Midbrain (tissue), 1 donor: ENCODE results near the gene RRP1.

Source experiments
- DNase-seq: peaks from one replicate; lab custom pipeline; 2025; lab: John Stamatoyannopoulos, UW

The RRP1 gene

GRCh38 chr21:43758811-43759210 is 30.6 kb upstream of the RRP1 start:
- DNase-seq: no peak

GRCh38 chr21:43759651-43760050 is 29.7 kb upstream of the RRP1 start:
- DNase-seq: no peak

DNA sequence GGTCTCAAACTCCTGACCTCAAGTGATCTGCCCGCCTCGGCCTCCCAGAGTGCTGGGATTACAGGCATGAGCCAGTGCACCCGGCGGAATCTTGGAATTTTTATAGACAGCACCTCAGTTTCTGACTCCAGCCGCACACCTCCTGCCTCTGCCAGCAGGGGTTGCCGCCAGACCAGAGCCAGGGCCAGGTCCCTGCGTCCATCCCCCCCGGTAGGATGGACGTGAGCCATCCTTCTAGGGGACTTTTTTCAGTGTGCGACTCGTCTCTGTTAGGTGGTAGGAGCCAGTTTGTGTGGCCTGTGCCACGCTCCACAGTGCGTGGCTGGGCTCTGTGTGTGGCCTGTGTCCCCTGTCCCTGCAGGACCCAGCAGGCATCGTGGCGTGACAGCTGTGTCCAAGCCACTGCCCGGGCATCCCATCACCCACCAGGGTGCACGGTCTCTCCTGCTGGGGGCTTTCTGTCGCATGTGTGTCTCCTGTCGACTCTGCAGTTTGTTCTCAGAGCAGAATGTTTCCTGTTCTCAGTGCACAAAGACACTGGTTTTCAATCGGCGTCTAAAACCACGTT is 28.9 kb upstream of the RRP1 start:
- no peak for DNase-seq

DNA sequence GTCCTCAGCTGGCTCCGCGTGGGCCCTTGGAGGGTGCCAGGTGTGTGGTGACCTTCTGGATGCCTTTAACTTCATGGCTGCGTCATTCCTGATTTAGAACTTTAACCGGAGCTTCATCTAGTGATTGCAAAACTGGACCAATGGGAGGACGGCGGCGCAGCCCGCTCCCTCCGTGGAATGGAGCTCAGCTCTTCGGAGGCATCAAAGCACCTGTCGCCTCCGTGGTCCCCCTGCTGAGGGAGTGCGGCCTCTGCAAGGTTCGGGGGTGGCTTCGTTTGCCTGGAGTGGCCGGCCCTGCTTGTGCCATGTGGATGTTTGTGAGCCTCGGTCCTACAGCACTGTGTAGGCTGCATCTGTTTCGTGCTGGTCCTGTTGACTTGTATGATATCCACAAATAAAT is 27.5 kb upstream of the RRP1 start:
- no peak for DNase-seq

- no peak for DNase-seq
Observed at GRCh38 chr21:43762303-43763128, 26.9 kb upstream of the RRP1 start.

DNA sequence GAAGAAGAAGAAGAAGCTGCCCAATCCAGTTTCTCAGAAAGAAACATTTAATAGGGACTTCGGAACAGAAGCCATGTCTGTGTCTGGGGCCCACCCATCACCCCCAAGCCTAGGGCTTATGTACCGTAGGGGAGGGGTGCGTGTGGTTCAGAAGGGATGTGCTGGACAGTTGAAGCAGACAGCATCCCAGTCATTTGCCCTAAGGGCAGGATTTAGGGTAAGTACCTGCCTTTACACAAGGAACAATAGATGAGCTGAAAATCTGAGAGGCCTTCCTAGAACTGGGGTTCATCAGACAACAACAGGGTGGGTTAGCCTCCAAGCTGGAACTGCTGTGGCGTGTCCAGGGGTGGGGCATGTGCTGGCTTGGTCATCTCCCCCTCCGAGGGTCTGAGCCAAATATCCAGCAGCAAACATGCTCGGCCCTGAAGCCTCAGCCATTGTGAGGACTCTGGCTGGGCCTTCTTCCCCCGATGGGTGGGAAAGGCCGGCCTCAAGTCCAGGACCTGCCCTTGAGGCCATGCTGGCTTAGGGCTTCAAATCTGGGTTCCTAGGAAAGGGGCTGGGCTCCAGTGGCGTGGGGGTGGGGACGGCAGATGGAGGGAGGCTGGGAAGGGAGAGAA is 25.4 kb upstream of the RRP1 start:
- DNase-seq: no peak

GRCh38 chr21:43764576-43765495 is 24.5 kb upstream of the RRP1 start:
- DNase-seq: no peak

DNA sequence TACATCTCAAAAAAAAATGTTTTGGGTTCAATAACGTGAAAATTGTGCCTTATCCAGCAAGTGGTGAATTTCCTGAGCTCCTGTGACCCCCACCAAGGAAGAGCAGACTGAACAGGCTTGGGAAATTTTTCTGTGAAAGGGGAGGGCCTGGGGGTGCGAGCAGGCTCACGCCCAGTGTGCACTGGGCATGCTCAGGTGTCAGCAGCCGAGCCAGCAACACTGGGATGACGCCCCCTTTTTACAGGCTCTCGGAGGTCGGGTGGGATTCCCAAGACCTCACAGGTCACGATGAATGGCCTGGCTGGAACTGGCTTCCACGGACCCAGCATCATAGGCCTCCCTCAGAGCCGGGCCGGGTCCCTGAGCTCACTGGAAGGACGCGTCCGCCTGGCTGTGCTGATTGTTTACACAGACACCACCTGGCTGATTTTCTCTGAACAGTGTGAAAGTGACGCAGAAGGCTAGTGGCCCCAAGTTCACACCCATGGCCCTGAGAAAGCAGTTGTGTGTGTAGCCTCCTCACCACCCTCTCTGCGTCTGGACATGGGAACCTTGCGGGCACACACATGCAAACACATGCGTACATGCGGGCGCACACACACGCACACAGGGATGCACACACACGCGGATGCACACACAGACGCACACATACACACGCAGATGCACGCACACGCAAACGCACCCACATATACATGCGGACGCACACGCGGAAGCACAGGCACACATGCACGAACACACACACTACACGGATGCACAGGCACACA is 22.5 kb upstream of the RRP1 start:
- no peak for DNase-seq

GRCh38 chr21:43767498-43767983 is 21.8 kb upstream of the RRP1 start:
- DNase-seq: no peak

DNA sequence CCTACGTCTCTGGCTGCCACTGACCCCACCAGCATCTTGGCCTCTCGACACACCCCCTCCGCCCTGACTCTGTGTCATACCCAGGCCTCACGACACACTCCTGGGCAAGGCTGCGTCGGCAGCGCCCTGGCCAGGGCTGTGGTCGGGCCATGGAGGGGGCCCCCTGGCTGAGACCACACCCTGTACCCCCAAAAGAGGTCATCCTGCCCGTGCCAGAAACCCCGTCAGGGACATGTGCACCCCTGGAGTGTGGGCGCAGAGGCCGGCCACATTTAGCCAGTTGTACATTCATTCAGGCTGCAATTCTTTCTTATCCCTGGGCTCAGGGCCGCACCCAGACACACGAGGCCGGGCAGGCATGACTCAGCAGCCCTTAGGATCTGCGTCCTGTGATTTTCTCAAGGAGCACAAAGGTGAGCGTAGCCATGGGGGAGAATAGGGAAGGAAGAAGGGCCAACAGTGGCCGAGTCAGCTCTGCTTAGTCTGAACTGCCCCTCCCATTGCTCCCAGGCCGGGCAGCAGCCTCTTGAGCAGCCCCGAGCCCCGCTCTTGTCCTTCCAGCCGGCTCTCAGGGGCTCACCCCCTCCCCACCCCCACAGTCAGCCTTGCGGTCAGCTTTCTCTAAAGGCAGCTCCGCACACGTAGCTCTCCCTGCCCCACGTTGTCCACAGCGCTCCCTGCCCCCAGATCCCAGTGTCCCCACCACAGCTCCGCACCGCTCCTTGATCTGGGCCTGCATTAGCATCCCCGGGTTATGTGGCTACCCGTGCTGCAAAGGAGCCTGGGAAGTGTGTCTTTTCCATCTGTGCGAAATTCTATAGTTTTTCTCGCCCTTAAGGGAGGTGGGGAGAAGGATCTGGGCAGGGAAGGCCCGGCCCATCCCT is 21.2 kb upstream of the RRP1 start:
- DNase-seq: no peak

DNA sequence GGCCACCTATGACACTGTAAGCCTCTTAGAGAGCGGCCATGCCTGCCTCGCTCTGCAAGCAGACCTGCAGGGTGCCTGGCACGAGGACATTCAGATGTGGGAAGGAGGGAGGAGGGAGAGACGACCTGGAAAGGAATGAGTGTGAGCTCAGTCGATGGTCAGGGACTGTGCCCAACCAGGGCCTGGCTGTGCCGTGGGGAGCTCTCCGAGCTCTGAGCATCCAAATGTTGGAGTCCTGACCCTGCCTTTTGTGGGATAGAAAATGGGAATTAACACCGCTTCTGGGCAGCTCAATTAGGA is 20.6 kb upstream of the RRP1 start:
- no peak for DNase-seq

GRCh38 chr21:43769325-43769958 is 19.9 kb upstream of the RRP1 start:
- no peak for DNase-seq

DNA sequence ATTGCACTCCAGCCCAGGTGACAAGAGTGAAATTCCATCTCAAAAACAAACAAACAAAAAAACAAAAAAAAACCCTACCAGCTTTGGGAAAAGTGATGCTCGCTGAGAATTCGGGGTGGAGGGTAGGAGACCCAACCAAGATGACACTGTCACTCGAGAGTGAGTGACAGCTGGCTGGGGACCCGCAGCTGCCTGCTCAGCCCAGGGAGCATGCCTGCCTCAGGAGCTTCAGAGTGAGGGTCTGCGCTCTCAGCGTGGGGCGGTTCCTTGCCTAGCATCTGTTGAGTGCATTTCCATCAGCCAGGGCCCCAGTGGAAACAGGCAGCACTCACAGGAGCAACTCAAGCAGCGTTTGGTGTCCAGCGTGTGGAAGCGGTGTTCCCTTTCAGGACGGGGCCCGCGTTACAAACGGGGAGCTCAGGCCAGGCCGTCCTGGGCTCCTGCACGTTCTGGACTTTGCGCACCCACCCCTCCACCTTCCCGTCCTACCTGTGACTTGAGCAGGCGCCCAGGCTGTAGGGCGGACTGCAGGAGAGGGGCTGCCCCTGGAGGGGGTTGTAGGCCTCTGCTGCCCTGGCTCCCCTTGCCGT is 19.2 kb upstream of the RRP1 start:
- DNase-seq: no peak

DNA sequence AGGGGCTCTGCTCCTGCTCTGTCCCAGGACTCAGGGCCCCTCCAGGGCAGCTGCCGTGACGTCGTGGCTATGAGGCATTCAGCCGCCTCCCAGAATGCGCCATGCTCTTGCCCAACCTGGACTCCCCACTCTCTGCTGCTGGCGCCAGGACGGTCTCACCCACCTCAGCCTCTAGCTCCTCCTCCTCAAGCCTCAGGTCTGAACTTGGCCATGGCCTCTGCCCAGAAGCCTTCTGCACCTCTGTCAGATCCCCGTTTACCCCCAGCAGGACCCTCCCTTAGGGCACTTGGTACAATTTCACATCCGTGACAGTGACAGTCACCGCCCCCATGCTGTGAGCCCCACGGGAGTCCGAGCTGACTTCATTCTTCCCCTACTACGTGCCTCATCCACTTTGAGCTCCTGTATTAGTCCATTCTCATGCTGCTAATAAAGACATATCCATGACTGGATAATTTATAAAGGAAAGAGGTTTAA is 18.1 kb upstream of the RRP1 start:
- no peak for DNase-seq

DNA sequence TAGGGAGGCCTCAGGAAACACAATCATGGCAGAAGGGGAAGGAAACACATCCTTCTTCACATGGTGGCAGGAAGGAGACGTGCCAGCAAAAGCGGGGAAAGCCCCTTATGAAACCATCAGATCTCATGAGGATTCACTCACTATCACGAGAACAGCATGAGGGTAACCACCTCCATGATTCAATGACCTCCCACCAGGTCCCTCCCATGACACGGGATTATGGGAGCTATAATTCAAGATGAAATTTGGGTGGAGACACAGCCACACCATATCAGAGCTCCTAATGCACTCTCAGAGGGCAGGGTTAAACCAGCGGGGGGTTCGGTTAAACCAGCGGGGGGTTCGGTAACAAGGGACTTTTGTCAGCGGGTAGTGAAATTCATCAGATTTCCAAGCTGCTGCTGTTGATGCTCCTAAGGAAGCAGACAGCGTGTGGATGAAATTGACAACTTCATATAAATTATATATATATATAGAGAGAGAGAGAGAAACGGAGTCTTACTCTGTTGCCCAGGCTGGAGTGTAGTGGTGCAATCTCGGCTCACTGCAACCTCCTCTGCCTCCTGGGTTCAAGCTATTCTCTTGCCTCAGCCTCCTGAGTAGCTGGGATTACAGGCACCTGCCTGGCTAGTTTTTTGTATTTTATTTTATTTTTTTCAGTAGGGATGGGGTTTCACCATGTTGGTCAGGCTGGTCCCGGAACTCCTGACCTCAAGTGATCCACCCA is 17.5 kb upstream of the RRP1 start:
- DNase-seq: no peak

- DNase-seq: no peak
Observed at GRCh38 chr21:43772425-43772821, 17.0 kb upstream of the RRP1 start.

DNA sequence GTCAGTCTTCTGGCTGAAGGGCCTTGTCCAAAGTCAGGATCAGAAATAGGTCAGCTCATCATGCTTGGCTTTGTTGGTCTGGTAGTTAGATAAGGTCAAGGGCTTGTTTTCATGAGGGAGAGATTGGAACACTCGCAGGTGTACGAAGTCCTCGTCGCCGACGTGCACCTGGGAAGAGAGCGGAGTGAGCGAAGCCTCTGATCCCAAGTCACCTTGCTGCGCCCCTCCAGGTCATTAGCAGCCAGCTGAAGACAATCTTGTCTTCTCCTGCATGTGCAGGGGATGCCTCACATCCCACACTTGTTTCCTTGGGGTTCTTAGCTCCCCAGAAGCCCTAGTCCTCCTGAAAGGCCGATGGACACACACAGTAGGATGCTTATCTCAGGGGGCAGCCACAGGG is 15.2 kb upstream of the RRP1 start:
- DNase-seq: no peak

DNA sequence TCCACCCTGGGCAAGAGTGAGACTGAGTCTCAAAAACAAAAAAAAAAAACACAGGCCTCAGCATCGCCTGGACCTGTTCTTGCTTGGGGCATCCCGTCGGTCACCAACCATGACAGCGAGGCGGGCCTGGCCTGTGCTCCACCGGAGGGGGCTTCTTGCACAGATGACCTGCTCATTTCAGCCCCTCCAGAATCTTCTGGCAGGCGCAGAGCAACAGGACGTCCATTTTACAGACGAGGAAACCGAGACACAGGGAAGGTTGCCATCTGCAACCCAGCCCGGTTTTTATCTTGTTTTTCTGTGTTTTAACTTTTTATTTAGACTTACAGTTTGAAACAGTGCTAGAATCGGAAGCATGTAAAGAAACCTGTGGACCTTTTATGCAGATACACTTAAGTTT is 14.2 kb upstream of the RRP1 start:
- DNase-seq: no peak
